ENCODE measurements around the gene OR10AD1.

DNA sequence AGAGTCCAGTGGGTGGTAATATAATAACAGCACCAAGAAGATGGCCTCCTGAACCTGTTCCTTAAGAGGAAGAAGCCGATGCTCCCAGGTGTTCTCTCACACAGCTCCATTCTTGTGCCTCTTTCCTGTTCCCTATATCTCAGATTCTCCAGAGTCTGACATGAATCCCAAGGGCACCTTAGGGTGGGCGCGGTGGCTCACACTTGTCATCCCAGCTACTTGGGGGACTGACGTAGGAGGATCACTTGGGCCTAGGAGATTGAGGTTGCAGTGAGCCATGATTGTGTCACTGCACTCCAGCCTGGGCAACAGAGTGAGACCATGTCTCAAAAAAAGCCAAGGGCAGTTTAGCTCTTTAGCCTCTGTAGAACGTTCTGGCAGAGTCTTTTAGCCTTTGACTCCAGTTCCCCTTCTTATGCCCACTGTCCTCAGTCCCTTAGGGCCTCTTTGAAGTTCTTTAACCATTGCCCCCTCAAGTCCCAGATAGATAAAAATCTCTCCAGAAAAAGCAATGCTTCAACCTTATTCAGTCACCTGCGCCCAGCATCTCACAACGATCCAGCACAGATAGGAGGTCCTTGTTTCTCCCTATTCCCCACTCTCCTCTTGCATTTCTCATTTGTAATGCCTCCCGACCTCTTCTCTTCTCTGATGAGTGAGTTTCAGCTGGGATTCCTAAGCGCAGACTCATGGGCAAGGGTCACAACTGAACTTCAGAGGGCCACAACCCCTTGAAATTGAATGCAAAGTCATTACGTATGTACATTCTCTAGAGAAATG, 15.0 kb downstream of the OR10AD1 start:
- TF ChIP-seq, protein P1, sequence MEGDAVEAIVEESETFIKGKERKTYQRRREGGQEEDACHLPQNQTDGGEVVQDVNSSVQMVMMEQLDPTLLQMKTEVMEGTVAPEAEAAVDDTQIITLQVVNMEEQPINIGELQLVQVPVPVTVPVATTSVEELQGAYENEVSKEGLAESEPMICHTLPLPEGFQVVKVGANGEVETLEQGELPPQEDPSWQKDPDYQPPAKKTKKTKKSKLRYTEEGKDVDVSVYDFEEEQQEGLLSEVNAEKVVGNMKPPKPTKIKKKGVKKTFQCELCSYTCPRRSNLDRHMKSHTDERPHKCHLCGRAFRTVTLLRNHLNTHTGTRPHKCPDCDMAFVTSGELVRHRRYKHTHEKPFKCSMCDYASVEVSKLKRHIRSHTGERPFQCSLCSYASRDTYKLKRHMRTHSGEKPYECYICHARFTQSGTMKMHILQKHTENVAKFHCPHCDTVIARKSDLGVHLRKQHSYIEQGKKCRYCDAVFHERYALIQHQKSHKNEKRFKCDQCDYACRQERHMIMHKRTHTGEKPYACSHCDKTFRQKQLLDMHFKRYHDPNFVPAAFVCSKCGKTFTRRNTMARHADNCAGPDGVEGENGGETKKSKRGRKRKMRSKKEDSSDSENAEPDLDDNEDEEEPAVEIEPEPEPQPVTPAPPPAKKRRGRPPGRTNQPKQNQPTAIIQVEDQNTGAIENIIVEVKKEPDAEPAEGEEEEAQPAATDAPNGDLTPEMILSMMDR (IDR thresholded peaks at IDR 0.05; ENCODE audit: low read length): no peak
- TF ChIP-seq EZH2 (optimal IDR thresholded peaks at IDR 0.05; ENCODE audit: low read depth, low read length): no peak

All from MM.1S (cell line).